ENCODE data around the gene ZNF280D.

Gene ZNF280D

DNA sequence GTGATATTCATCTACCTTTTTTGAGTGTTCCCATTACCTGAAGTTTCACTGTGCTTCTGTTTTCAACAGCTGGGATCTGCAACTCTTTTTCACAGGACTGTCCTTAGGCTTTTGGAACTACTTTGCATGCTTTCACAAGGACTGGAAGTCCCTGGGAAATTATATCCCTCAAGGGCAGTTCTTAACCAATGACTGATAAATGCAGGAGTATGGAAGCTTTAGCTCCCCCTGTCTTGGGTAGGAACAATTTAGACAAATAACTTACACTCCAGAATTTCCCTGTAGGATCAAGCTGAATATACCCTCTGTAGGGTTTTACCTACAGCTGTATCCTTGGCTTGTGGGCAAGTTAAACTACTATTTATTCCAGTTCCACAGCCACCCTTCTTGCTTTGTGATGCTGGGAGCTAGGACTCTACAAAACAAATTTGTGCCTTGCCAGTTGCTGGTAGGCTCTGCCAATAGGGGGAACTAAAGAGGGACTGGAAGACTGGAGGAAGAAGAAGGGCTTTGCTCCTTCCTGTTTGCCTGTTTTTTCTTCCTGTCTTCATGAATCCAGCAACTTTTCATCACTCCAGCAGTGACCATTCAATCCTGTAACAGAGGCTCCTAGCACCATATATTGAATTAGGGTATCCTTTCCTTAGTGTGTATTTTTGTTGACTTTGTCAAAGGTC lies 6.8 kb upstream of the ZNF280D start:
- no peaks in the 10 kb centered on the region for H3K4me1 ChIP-seq

DNA sequence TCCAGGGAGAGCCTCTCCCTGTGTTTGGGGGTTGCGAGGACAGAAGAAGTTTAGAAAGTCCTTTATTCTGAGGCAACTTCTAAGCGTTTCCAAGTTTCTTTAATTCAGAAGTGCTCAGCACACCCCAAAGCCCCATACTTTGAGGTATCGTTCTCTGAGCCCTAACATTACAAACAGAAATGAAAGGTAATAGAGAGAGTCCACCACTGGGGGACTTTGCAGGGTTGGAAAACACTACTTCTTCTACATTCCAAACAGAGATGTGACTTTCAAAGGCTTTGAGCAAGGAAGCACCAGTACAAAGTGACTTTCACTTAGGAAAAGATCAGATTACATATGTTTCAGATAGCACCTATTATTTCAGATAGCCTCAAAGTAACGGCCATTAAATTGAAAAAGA lies 6.2 kb upstream of the ZNF280D start:
- no peak overlapping the region for H3K4me3 ChIP-seq (ENCODE audit: low read depth, low read length)

More for the DNA sequence above, 6.8 kb upstream of the ZNF280D start:
- no peaks in the 10 kb centered on the region for H3K36me3 ChIP-seq
- TF ChIP-seq, protein P1, sequence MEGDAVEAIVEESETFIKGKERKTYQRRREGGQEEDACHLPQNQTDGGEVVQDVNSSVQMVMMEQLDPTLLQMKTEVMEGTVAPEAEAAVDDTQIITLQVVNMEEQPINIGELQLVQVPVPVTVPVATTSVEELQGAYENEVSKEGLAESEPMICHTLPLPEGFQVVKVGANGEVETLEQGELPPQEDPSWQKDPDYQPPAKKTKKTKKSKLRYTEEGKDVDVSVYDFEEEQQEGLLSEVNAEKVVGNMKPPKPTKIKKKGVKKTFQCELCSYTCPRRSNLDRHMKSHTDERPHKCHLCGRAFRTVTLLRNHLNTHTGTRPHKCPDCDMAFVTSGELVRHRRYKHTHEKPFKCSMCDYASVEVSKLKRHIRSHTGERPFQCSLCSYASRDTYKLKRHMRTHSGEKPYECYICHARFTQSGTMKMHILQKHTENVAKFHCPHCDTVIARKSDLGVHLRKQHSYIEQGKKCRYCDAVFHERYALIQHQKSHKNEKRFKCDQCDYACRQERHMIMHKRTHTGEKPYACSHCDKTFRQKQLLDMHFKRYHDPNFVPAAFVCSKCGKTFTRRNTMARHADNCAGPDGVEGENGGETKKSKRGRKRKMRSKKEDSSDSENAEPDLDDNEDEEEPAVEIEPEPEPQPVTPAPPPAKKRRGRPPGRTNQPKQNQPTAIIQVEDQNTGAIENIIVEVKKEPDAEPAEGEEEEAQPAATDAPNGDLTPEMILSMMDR (IDR thresholded peaks at IDR 0.05; ENCODE audit: low read depth, low read length): peak; percentile 68
- DNase-seq: peak; percentile 37
- no peaks in the 10 kb centered on the region for H3K27me3 ChIP-seq
- peak overlapping the region; percentile 17; the same call in 1 of the 2 replicates for H3K4me3 ChIP-seq (ENCODE audit: low read depth, low read length)
- no peaks in the 10 kb centered on the region for H3K9me3 ChIP-seq

DNA sequence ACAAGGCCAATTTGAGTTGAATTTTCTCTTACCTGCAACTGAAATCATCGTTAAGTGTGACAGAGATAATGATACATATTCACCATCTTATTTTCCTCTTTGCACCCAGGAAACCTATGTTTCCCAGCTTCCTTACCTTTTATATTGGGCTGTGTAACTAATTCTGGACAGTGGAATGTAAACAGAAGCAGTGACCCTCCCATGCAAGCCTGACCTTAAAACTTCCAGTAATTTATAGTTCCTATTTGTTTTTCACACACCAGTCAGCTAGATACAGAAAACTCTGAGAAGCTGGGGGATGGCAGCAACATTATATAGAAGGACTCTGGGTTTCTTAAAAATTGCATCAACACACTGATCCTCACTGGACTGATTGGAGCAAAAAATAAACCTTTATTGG lies 4.5 kb upstream of the ZNF280D start:
- DNase-seq: no peak
- Histone ChIP-seq H3K9me3 (peaks cover 6% of the 10 kb centered on the region), H3K4me3 (ENCODE audit: low read depth, low read length) (no peak overlapping the region), H3K4me1 (no peaks in the 10 kb centered on the region), H3K36me3 (no peaks in the 10 kb centered on the region), H3K27me3 (no peaks in the 10 kb centered on the region)
- TF ChIP-seq, protein P1 (IDR thresholded peaks at IDR 0.05; ENCODE audit: low read depth, low read length): no peak

More for the DNA sequence above, 6.2 kb upstream of the ZNF280D start:
- Histone ChIP-seq H3K4me1 (no peaks in the 10 kb centered on the region), H3K27me3 (no peaks in the 10 kb centered on the region), H3K9me3 (no peaks in the 10 kb centered on the region), H3K36me3 (no peaks in the 10 kb centered on the region)
- DNase-seq: no peak
- TF ChIP-seq, protein P1 (IDR thresholded peaks at IDR 0.05; ENCODE audit: low read depth, low read length): no peak

DNA sequence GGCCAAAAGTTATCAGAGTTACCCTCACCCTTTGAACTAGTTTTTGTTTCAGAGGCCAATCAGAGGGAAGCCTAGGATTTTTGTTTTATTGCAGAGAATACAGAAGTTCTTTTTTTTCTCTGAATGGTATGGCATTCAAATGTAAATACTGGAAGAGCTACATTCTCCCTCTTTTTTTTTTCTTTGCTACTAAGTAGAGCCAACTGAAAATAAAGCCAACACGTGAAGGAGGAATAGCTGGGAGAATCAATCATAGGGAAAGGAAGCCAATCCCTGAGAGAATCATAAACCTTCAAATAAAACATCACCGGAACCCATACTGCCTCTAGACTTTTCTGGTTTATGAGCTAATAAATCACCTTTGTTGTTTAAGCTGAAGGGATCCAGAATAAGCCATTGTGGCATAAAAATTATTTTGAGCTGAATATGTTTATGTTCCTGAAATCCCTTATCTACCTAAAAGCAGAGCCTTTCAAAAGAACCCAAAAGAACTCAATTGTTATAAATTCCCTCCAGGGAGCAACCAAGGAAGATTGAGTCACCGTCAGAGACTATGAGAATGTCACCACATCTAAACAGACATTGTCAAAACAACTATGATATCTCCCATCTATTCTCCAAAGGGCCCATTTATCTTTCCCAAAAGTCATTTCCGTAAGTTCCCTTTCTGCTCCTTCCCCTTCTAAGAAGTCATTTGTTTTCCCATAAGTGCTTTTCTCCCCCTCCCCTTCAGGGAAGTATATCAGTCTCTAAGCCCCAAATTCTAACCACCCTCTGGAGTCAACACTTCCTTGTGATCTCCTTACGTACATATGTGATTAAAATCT lies 3.8 kb upstream of the ZNF280D start:
- TF ChIP-seq, protein P1 (IDR thresholded peaks at IDR 0.05; ENCODE audit: low read depth, low read length): no peak
- Histone ChIP-seq H3K36me3 (no peaks in the 10 kb centered on the region), H3K4me1 (no peaks in the 10 kb centered on the region), H3K4me3 (ENCODE audit: low read depth, low read length) (no peak overlapping the region), H3K27me3 (no peaks in the 10 kb centered on the region), H3K9me3 (peaks cover 6% of the 10 kb centered on the region)
- no peak for DNase-seq

DNA sequence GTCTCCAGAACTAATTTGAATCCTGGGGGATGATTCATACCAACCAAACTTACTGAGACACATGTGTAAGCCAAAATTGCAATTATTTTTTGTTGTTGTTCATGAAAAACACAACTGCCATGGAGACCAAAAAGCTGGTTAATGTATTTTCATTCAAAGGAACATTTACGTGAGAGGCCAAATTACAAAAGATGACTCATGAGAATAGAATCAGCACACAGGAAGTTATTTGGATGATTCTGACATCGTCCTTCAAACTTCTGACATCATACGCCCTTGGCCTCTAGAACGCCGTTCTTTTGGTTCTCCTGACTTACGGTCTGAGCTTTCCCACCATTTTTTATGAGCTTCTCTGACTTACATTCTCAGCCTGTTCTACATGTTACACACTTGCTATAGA lies 3.0 kb upstream of the ZNF280D start:
- DNase-seq: no peak
- Histone ChIP-seq H3K4me3 (ENCODE audit: low read depth, low read length) (no peak overlapping the region), H3K9me3 (peaks cover 6% of the 10 kb centered on the region), H3K4me1 (no peaks in the 10 kb centered on the region), H3K27me3 (no peaks in the 10 kb centered on the region), H3K36me3 (no peaks in the 10 kb centered on the region)
- TF ChIP-seq, protein P1 (IDR thresholded peaks at IDR 0.05; ENCODE audit: low read depth, low read length): no peak

DNA sequence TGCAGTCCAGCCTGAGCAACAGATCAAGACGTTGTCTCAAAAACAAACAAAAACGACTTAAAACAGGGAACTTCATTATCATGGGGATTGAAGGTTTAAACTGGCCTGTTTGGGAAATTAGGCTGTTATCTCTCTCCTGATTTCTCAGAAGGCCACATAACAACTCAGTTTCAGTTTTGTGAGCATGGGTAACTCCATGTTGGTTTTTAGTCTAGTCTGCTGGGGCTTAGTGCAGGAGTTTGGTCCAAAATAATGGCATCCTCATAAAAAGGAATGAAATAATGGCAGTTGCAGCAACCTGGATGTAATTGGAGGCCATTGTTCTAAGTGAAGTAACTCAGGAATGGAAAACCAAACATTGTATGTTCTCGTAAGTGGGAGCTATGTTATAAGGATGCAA lies 2.3 kb upstream of the ZNF280D start:
- no peak for DNase-seq
- Histone ChIP-seq H3K36me3 (0 out of 2 replicates have a peak, but pooled peaks cover under 1% of the 10 kb centered on the region), H3K27me3 (no peaks in the 10 kb centered on the region), H3K9me3 (peaks cover 6% of the 10 kb centered on the region), H3K4me1 (no peaks in the 10 kb centered on the region), H3K4me3 (ENCODE audit: low read depth, low read length) (no peak overlapping the region)
- TF ChIP-seq, protein P1 (IDR thresholded peaks at IDR 0.05; ENCODE audit: low read depth, low read length): no peak

Measured in BE2C (cell line).